ENCODE data around the gene DNAJC25.

DNA sequence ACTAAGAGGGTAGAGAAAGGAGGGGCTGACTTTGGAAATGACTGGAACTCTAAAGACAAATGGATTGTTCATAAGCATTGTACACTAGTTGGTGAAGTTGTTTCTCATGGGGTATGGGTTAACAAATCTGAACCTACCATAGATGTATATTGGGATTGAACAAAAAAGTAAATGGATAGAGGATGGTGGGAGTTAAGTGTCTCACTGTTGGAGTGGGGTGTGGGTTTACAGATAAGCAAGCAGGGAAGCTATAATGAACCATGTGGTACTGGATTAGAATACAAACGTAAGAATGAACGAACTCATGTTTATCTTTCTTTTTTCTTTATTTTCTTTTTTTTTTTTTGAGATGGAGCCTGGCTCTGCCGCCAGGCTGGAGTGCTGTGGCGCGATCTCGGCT, 48.1 kb downstream of the DNAJC25 start:
- TF ChIP-seq, protein P1, sequence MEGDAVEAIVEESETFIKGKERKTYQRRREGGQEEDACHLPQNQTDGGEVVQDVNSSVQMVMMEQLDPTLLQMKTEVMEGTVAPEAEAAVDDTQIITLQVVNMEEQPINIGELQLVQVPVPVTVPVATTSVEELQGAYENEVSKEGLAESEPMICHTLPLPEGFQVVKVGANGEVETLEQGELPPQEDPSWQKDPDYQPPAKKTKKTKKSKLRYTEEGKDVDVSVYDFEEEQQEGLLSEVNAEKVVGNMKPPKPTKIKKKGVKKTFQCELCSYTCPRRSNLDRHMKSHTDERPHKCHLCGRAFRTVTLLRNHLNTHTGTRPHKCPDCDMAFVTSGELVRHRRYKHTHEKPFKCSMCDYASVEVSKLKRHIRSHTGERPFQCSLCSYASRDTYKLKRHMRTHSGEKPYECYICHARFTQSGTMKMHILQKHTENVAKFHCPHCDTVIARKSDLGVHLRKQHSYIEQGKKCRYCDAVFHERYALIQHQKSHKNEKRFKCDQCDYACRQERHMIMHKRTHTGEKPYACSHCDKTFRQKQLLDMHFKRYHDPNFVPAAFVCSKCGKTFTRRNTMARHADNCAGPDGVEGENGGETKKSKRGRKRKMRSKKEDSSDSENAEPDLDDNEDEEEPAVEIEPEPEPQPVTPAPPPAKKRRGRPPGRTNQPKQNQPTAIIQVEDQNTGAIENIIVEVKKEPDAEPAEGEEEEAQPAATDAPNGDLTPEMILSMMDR (tag by site-specific recombination; IDR thresholded peaks at IDR 0.05) = no peak
- TF ChIP-seq ZNF529 (tag by site-specific recombination; IDR thresholded peaks at IDR 0.05; ENCODE audit: insufficient replicate concordance) (no peak), ZNF24 (tag by site-specific recombination; IDR thresholded peaks at IDR 0.05) (no peak), ZSCAN23 (tag by site-specific recombination; IDR thresholded peaks at IDR 0.05) (no peak), YY1 (tag by site-specific recombination; IDR thresholded peaks at IDR 0.05) (no peak), HOXA7 (CRISPR knock-in tag; IDR thresholded peaks at IDR 0.05; ENCODE audit: borderline replicate concordance) (no peak), ZBTB8A (tag by site-specific recombination; IDR thresholded peaks at IDR 0.05) (no peak), ZNF350 (tag by site-specific recombination; IDR thresholded peaks at IDR 0.05) (no peak), REPIN1 (tag by site-specific recombination; IDR thresholded peaks at IDR 0.05; ENCODE audit: low read depth) (no peak), ZNF707 (tag by site-specific recombination; IDR thresholded peaks at IDR 0.05) (no peak)
- TF ChIP-seq, protein P2, sequence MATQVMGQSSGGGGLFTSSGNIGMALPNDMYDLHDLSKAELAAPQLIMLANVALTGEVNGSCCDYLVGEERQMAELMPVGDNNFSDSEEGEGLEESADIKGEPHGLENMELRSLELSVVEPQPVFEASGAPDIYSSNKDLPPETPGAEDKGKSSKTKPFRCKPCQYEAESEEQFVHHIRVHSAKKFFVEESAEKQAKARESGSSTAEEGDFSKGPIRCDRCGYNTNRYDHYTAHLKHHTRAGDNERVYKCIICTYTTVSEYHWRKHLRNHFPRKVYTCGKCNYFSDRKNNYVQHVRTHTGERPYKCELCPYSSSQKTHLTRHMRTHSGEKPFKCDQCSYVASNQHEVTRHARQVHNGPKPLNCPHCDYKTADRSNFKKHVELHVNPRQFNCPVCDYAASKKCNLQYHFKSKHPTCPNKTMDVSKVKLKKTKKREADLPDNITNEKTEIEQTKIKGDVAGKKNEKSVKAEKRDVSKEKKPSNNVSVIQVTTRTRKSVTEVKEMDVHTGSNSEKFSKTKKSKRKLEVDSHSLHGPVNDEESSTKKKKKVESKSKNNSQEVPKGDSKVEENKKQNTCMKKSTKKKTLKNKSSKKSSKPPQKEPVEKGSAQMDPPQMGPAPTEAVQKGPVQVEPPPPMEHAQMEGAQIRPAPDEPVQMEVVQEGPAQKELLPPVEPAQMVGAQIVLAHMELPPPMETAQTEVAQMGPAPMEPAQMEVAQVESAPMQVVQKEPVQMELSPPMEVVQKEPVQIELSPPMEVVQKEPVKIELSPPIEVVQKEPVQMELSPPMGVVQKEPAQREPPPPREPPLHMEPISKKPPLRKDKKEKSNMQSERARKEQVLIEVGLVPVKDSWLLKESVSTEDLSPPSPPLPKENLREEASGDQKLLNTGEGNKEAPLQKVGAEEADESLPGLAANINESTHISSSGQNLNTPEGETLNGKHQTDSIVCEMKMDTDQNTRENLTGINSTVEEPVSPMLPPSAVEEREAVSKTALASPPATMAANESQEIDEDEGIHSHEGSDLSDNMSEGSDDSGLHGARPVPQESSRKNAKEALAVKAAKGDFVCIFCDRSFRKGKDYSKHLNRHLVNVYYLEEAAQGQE (tag by site-specific recombination; IDR thresholded peaks at IDR 0.05) = no peak

Measured in HEK293 (cell line).